H1 (cell line): ENCODE data around the gene ZFYVE1.

ENCODE experiments used
- CBX8 ChIP-seq: fragments of 300-800, 300-1000 bp; sonication (generic); IDR thresholded peaks from 2 replicates; pipeline ENCODE4 v1.7.1; 2016; ENCODE audit warnings: low read depth, low read length, borderline replicate concordance
- TF ChIP-seq, protein P1 (sequence below), 3 experiments: IDR thresholded peaks; 1 replicate in 2 of 3; 2 replicates in 1 of 3; pipeline versions ENCODE4 v1.5.1 to v1.6.1; 2011; ENCODE audit warnings: low read length in 3 of 3, mild to moderate bottlenecking in 3 of 3, inconsistent platforms in 2 of 3, low read depth in 1 of 3, moderate library complexity in 1 of 3; ENCODE audit not compliant: insufficient read depth in 1 of 3; ENCODE audit errors: control extremely low read depth in 1 of 3

DNA sequence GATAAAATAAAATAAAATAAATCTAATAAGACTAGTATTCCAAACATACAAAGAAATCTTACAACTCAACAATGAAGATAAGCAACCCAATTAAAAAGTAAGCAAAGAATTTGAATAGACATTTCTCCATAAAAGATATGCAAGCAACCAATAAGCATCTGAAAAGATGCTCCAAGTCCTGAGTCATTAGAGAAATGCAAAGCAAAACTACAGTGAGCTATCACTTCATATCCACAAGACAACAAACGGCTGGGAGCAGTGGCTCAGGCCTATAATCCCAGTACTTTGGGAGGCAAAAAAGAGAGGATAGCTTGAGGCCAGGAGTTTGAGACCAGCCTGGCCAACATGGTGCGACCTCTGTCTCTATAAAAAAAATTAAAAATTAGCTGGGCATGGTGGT lies 26.8 kb downstream of the ZFYVE1 start:
- TF ChIP-seq, protein P1, sequence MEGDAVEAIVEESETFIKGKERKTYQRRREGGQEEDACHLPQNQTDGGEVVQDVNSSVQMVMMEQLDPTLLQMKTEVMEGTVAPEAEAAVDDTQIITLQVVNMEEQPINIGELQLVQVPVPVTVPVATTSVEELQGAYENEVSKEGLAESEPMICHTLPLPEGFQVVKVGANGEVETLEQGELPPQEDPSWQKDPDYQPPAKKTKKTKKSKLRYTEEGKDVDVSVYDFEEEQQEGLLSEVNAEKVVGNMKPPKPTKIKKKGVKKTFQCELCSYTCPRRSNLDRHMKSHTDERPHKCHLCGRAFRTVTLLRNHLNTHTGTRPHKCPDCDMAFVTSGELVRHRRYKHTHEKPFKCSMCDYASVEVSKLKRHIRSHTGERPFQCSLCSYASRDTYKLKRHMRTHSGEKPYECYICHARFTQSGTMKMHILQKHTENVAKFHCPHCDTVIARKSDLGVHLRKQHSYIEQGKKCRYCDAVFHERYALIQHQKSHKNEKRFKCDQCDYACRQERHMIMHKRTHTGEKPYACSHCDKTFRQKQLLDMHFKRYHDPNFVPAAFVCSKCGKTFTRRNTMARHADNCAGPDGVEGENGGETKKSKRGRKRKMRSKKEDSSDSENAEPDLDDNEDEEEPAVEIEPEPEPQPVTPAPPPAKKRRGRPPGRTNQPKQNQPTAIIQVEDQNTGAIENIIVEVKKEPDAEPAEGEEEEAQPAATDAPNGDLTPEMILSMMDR (IDR thresholded peaks at IDR 0.05; ENCODE audit: control extremely low read depth in 1 of 3, insufficient read depth in 1 of 3, low read depth in 1 of 3, low read length in 3 of 3), result no peak
- no peak for TF ChIP-seq CBX8
